K562 (cell line): ENCODE measurements around the gene FBRS.

Experiments used
- CHD2 ChIP-seq: IDR thresholded peaks from 2 replicates; pipeline ENCODE4 v1.6.1; 2011; ENCODE audit warnings: low read depth, low read length
- GATA2 ChIP-seq: sonication (generic); formaldehyde crosslinking; IDR thresholded peaks from 2 replicates; pipeline ENCODE4 v1.4.0; 2020; ENCODE audit warnings: mild to moderate bottlenecking, missing genetic modification reagents
- JUND ChIP-seq, 2 experiments: IDR thresholded peaks; 2 replicates in 1 of 2; 3 replicates in 1 of 2; pipeline ENCODE4 v1.6.1; 2011; ENCODE audit warnings: borderline replicate concordance in 2 of 2, low read depth in 2 of 2, low read length in 2 of 2, improper control_type of control experiment in 1 of 2, missing biosample characterization in 1 of 2, missing genetic modification characterization in 1 of 2, missing genetic modification reagents in 1 of 2
- NFIC ChIP-seq: fragments of 450-650 bp; IDR thresholded peaks from 2 replicates; pipeline ENCODE4 v1.6.1; 2017; ENCODE audit warnings: mild to moderate bottlenecking, inconsistent platforms
- NFYB ChIP-seq: IDR thresholded peaks from 2 replicates; pipeline ENCODE4 v1.6.1; 2011; ENCODE audit warnings: mild to moderate bottlenecking, moderate library complexity; ENCODE audit not compliant: insufficient read length; ENCODE audit errors: extremely low read depth
- TAF1 ChIP-seq: IDR thresholded peaks from 2 replicates; pipeline ENCODE4 v1.6.1; 2011; ENCODE audit warnings: mild to moderate bottlenecking, low read length, moderate library complexity; ENCODE audit not compliant: insufficient read depth, control insufficient read depth, severe bottlenecking; ENCODE audit errors: extremely low read depth
- TBP ChIP-seq: optimal IDR thresholded peaks from 2 replicates; pipeline ENCODE3; 2011; ENCODE audit warnings: low read depth, low read length, improper control_type of control experiment
- ZFP36 ChIP-seq: fragments of 150-350 bp; IDR thresholded peaks from 2 replicates; pipeline ENCODE4 v1.6.1; 2018; ENCODE audit warnings: low read length, low read depth; ENCODE audit not compliant: partially characterized antibody
- TF ChIP-seq, protein P1 (sequence below), 2 experiments: fragments of 450-650 bp; formaldehyde crosslinking in 1 of 2; IDR thresholded peaks; 2 replicates each; pipeline versions ENCODE4 v1.4.0 to v1.6.1; 2014 to 2020; ENCODE audit warnings: mild to moderate bottlenecking in 2 of 2, borderline replicate concordance in 1 of 2, low read depth in 1 of 2
- TF ChIP-seq, protein P2 (sequence below), 3 experiments: IDR thresholded peaks in 2 of 3; conservative IDR thresholded peaks in 1 of 3; 2 replicates each; pipeline ENCODE4 v1.5.1; 2011 to 2012; ENCODE audit warnings: low read length in 3 of 3, mild to moderate bottlenecking in 3 of 3, control low read depth in 2 of 3, improper control_type of control experiment in 1 of 3, inconsistent platforms in 1 of 3, low read depth in 1 of 3, mixed read lengths in 1 of 3, moderate library complexity in 1 of 3; ENCODE audit not compliant: insufficient read depth in 2 of 3
- TF ChIP-seq, protein P3 (sequence below), 2 experiments: IDR thresholded peaks; 2 replicates each; pipeline ENCODE4 v1.6.1; 2011; ENCODE audit warnings: borderline replicate concordance in 1 of 2, control low read depth in 1 of 2, low read depth in 1 of 2, low read length in 1 of 2, mild to moderate bottlenecking in 1 of 2, mixed read lengths in 1 of 2, moderate library complexity in 1 of 2; ENCODE audit not compliant: insufficient read depth in 1 of 2, insufficient read length in 1 of 2, poor library complexity in 1 of 2, severe bottlenecking in 1 of 2; ENCODE audit errors: extremely low read depth in 1 of 2
- TF ChIP-seq, protein P4 (sequence below): sonication (generic); formaldehyde crosslinking; IDR thresholded peaks from 2 replicates; pipeline ENCODE4 v1.8.0; 2022; ENCODE audit warnings: mild to moderate bottlenecking, missing genetic modification reagents
- TF ChIP-seq, protein P5 (sequence below): fragments of 450-650 bp; formaldehyde crosslinking; IDR thresholded peaks from 2 replicates; pipeline ENCODE4 v1.4.0; 2020; ENCODE audit warnings: mild to moderate bottlenecking, moderate library complexity

DNA sequence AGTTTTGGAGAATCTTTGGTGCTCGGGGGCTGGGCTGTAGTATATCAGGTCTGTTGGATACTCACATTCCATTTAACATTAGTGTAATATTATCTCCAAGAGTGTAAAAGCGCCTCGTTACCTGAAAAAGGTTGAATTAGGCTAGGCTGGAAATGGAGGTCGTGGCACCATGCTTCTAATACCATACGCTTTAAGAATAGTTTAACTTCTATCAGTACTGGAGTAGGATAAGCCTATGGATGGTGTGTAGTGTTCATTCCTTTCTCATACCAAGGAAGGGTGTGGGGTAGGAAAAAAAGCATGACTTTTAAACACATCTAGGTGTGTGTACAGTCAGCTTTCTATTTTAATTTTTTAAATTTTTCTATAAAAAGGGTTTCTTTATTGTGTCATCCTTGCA lies 42.7 kb downstream of the FBRS start:
- TF ChIP-seq NFYB (no peak), TBP (no peak), JUND (IDR thresholded peaks at IDR 0.05; ENCODE audit: borderline replicate concordance, low read depth, low read length) (no peak), JUND (tag; IDR thresholded peaks at IDR 0.05; ENCODE audit: borderline replicate concordance, low read depth, low read length) (no peak), GATA2 (CRISPR knock-in tag) (no peak), ZFP36 (no peak), TAF1 (no peak), CHD2 (no peak), NFIC (no peak)
- TF ChIP-seq, protein P1, sequence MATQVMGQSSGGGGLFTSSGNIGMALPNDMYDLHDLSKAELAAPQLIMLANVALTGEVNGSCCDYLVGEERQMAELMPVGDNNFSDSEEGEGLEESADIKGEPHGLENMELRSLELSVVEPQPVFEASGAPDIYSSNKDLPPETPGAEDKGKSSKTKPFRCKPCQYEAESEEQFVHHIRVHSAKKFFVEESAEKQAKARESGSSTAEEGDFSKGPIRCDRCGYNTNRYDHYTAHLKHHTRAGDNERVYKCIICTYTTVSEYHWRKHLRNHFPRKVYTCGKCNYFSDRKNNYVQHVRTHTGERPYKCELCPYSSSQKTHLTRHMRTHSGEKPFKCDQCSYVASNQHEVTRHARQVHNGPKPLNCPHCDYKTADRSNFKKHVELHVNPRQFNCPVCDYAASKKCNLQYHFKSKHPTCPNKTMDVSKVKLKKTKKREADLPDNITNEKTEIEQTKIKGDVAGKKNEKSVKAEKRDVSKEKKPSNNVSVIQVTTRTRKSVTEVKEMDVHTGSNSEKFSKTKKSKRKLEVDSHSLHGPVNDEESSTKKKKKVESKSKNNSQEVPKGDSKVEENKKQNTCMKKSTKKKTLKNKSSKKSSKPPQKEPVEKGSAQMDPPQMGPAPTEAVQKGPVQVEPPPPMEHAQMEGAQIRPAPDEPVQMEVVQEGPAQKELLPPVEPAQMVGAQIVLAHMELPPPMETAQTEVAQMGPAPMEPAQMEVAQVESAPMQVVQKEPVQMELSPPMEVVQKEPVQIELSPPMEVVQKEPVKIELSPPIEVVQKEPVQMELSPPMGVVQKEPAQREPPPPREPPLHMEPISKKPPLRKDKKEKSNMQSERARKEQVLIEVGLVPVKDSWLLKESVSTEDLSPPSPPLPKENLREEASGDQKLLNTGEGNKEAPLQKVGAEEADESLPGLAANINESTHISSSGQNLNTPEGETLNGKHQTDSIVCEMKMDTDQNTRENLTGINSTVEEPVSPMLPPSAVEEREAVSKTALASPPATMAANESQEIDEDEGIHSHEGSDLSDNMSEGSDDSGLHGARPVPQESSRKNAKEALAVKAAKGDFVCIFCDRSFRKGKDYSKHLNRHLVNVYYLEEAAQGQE (IDR thresholded peaks at IDR 0.05; ENCODE audit: borderline replicate concordance): no peak
- TF ChIP-seq, protein P1 (CRISPR knock-in tag; IDR thresholded peaks at IDR 0.05; ENCODE audit: low read depth): no peak
- TF ChIP-seq, protein P2, sequence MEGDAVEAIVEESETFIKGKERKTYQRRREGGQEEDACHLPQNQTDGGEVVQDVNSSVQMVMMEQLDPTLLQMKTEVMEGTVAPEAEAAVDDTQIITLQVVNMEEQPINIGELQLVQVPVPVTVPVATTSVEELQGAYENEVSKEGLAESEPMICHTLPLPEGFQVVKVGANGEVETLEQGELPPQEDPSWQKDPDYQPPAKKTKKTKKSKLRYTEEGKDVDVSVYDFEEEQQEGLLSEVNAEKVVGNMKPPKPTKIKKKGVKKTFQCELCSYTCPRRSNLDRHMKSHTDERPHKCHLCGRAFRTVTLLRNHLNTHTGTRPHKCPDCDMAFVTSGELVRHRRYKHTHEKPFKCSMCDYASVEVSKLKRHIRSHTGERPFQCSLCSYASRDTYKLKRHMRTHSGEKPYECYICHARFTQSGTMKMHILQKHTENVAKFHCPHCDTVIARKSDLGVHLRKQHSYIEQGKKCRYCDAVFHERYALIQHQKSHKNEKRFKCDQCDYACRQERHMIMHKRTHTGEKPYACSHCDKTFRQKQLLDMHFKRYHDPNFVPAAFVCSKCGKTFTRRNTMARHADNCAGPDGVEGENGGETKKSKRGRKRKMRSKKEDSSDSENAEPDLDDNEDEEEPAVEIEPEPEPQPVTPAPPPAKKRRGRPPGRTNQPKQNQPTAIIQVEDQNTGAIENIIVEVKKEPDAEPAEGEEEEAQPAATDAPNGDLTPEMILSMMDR (IDR thresholded peaks at IDR 0.05 in 2 of 3, conservative IDR thresholded peaks at IDR 0.05 in 1 of 3; ENCODE audit: insufficient read depth in 2 of 3, low read depth in 1 of 3, low read length in 3 of 3): no peak
- TF ChIP-seq, protein P3, sequence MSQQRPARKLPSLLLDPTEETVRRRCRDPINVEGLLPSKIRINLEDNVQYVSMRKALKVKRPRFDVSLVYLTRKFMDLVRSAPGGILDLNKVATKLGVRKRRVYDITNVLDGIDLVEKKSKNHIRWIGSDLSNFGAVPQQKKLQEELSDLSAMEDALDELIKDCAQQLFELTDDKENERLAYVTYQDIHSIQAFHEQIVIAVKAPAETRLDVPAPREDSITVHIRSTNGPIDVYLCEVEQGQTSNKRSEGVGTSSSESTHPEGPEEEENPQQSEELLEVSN (IDR thresholded peaks at IDR 0.05; ENCODE audit: borderline replicate concordance in 1 of 2, extremely low read depth in 1 of 2, insufficient read depth in 1 of 2, insufficient read length in 1 of 2, low read depth in 1 of 2, low read length in 1 of 2, poor library complexity in 1 of 2, severe bottlenecking in 1 of 2): no peak
- TF ChIP-seq, protein P4, sequence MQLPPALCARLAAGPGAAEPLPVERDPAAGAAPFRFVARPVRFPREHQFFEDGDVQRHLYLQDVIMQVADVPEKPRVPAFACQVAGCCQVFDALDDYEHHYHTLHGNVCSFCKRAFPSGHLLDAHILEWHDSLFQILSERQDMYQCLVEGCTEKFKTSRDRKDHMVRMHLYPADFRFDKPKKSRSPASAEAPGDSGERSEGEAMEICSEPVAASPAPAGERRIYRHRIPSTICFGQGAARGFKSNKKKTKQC (CRISPR knock-in tag): no peak
- TF ChIP-seq, protein P5, sequence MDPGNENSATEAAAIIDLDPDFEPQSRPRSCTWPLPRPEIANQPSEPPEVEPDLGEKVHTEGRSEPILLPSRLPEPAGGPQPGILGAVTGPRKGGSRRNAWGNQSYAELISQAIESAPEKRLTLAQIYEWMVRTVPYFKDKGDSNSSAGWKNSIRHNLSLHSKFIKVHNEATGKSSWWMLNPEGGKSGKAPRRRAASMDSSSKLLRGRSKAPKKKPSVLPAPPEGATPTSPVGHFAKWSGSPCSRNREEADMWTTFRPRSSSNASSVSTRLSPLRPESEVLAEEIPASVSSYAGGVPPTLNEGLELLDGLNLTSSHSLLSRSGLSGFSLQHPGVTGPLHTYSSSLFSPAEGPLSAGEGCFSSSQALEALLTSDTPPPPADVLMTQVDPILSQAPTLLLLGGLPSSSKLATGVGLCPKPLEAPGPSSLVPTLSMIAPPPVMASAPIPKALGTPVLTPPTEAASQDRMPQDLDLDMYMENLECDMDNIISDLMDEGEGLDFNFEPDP (CRISPR knock-in tag): no peak
